Hippocampal formation (tissue), 2 donors: ENCODE results near the gene NXF2.
"Not testable (repeated sequence)": the region's sequence is repeated elsewhere in the genome, so short reads cannot be mapped to it uniquely, and the experiment has no call there.

Source experiments
- DNase-seq, 2 donors: peaks; one replicate each; lab custom pipeline; 2025; lab: John Stamatoyannopoulos, UW

Gene NXF2, protein sequence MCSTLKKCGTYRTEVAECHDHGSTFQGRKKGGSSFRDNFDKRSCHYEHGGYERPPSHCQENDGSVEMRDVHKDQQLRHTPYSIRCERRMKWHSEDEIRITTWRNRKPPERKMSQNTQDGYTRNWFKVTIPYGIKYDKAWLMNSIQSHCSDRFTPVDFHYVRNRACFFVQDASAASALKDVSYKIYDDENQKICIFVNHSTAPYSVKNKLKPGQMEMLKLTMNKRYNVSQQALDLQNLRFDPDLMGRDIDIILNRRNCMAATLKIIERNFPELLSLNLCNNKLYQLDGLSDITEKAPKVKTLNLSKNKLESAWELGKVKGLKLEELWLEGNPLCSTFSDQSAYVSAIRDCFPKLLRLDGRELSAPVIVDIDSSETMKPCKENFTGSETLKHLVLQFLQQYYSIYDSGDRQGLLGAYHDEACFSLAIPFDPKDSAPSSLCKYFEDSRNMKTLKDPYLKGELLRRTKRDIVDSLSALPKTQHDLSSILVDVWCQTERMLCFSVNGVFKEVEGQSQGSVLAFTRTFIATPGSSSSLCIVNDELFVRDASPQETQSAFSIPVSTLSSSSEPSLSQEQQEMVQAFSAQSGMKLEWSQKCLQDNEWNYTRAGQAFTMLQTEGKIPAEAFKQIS

DNA sequence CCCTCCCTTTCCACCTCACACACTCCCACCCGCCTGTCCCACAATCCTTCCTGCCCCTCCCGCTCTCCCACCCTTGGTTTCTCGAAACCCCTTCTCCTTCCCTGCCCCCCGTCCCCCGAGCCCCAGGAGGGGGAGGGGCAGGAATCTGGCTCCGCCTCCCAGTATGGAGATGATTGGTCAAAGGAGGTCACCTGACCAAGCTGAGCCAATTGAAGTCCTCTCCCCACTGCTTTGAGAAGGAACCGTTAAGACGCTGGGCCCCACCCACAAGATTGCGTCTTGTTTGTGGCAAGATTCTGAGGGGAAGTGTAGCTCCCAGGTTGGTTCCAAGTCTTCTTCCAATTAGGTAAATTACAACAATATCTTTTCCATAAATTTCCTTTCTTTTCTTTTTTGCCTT lies at the start of gene NXF2:
TSS of gene NXF2 (plus strand) at position 275 of the 400 bp plus-strand sequence. CDS start 59,912 bp downstream, outside the sequence.
- not testable (repeated sequence) for DNase-seq

DNA sequence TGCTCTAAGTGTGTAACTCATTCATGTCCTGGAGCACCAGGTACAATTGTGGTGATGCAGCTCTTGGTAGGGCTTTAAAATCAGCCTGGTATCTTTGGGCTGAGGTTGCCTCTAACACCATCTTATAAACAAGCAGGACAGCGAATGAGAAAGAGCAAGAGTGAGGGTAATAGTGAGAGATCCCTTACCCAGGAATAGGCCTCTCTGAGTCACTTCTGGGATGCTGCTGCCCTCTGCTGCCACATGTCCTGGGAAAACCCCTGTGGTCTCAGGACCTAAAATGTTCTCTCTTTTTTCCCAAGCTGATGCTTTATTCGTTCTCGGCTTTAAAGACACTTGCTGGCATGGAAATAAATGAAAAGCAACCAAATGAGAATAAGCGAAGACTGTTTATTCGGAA lies 39.0 kb upstream of the NXF2 start:
- not testable (repeated sequence) for DNase-seq

DNA sequence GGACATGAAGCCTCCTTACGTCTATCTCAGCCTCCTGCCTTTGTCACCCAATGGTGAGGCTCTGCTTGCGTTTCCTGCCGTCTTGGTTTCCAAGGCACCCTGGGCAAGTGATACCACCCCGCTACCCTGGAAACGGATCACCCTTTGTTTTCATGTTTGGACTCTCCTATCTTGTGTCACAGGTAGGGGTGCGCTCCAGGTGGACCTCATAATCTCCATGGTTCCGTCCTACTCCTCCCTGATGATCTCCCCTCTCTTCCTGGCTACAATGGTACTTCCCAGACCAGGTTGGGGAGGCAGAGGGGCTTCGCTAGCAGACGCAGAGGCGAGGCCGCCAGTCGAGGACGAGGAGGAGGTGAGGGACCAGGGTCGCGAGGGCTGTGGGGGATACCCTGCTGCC lies 32.0 kb upstream of the NXF2 start, which contains the start of gene TCP11X1:
TSS of gene TCP11X1 (plus strand) at position 316 of the 400 bp plus-strand sequence.
- not testable (repeated sequence) for DNase-seq

DNA sequence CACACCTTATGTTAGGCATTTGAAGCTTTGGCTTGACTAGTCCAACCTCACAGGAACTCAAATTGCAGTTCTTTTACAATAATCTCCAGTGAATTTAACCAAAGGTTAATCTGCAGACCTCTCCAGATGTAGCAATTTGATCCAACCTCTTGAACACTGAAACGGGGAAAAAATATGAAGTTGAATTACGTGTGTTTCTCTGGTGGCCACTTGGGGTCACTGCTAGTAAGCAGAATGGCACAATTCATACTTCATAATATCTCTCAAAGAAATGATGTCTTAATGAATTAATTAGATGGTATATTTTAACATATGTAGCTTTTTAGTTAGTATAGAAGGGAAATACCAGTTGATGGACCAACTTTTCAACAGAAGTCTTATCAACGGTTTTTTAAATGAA lies 30.5 kb upstream of the NXF2 start:
- DNase-seq: not testable (repeated sequence)

DNA sequence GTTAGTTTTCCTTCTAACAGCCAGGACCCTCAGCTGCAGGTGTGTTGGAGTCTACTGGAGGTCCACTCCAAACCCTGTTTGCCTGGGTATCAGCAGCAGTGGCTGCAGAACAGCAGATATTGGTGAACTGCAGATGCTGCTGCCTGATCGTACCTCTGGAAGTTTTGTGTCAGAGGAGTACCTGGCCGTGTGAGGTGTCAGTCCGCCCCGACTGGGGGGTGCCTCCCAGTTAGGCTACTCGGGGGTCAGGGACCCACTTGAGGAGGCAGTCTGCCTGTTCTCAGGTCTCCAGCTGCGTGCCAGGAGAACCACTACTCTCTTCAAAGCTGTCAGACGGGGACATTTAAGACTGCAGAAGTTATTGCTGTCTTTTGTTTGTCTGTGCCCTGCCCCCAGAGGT lies 11.3 kb upstream of the NXF2 start:
- DNase-seq: not testable (repeated sequence)

DNA sequence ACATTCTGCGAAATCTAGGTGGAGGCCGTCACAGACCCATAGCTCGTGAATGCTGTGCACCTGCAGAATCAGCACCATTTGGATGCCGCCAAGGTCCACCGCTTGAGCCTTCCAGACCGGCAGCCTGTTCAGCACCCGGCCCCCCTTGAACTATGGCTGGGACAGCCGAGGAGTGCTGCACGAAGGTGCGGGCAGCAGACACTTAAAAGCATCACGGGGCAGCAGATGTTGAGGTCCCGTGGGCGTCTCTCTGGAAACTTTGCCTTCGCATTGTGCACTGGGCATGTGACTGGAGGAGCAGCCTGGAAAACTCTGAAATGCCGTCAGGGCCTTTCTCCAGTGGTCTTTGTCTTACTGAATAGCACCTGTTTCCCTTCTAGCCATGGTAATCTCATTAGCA lies 6.7 kb upstream of the NXF2 start:
- DNase-seq: not testable (repeated sequence)

DNA sequence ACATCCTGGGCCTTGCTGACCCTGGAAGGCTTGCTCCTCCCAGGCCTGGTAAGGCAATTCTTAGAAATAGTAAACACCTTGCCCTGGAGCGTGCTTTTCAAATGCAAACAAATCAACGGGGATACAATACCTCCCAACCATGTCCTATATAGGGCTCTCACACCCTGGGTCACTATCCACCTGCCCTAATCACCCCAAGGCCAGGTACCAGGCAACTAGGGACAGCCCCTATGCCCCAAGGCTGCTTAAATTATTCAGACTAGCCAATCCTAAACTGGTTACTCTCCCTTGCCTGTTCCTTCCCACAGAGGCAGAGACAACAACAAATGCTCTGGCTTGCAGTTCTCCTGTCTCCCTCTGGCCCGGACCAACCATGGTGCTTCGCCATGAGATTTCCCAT lies 25.3 kb downstream of the NXF2 start:
- DNase-seq: not testable (repeated sequence)

DNA sequence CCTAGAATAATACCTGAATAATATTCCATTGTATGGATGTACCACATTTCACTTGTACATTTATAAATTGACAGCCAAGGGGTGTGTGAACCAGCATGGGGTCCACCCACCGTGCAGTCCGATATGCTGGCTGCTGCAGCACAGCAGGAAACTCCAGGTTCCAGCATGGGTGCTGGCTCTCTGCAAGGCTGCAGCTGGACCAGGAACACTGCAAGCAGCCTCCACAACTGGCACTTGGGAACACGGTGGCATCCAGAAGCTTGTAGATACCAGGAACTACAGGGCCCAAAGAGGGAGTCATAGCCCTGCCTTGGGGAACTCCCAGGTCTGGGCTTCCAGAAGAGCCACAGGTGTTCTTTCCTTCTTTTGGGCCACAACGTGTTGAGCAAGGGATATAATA lies 91.2 kb downstream of the NXF2 start:
- no peak for DNase-seq

DNA sequence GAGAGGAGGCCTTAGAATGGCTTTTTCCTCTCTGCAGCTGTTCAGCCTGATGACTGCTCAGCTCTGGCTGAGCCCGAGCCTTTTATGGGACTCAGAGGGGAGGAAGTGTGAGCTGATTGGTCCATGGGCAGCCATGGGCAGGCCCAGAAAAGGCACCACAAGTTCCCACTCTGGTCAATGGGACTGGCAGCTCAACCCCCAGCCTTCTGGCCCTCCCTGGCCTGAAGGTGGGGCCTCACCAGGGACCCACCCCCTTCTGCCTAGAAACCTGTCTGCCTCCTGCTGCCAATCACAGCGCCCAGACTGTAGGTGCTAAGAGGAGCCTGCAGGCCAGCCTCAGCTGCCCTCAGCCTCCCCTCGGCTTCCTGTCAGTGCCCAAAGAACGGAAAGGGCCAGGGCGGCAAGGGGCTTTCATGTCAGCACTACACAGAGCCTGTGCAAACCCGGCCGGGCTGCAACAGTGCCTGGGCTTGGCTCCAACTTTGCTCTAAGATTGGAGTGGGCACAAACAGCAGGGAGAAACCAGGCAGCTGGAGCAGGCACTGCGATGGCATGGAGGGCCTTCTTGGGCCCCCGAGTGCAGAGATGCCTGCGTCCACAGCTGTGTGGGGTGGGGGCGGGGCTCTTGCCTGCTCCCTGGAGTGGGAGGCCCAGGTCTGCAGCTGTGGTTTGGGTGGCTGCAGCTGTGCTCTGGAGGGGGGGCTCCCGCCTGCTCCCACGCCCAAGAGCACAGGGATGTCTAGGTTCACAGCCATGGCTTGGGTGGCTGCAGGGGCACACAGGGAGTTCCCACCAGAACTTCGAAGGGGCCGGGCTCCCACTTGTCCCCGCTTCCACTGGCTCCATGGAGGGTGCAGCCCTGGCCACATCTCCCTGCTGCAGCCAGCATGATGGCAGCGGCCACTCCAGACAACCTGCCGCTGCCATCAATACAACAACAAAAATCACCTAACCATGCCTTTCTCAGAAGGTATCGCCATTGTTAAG lies 92.6 kb downstream of the NXF2 start:
- no peak for DNase-seq

DNA sequence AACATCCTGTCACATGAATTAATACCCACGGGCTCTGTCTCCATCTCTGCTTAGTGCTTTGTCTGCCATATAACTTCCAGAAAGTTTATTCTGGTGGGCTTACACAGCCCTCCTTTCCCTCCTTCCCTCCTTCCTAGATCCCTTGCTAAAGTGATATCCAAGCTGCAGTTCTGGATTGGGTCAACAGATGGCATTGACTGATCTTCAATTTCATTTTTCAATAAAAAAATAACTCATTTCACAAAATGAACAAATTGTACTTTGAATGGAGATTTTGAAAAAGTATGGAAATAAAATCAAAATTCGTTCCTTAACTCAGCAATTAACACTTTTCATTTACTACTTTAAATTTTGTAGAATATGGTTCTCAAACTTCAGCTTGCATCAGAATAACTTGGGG lies 94.9 kb downstream of the NXF2 start:
- DNase-seq: no peak

DNA sequence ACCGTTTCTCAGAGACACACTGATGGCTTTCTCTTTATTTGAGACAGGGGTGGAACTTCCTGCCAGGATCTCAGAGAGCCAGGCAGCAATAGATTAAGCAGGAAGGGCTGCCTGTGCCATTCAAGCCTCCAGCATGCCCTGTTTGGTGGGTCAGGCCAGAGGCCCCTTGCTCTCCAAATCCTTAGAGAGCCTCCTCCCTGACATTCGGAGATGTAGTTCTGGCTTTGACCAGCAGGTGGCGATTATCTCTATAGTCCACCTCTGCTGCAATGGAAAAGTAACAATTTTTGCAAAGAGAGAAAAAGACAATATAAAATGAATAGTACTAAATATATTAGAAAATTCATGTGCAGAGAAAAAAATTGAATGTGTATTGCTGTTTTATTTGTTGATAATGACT lies 98.9 kb downstream of the NXF2 start:
- DNase-seq: no peak
